ENCODE data around the gene PGRMC2. TPM values are rescaled to one million over a fixed set of nuclear protein-coding genes. Genes with fewer than 3 reads are reported as not detected.

PGRMC2 gene
- total and polyA plus RNA-seq, 4 donors, result 28.9 to 44.3 (median 32.1) TPM

GRCh38 chr4:128307123-128307571 lies 19.5 kb upstream of the PGRMC2 start:
- no peak for TF ChIP-seq FOXA1 (IDR thresholded peaks at IDR 0.05)
- no peak for TF ChIP-seq CTCF (IDR thresholded peaks at IDR 0.05; ENCODE audit: low read depth, low read length, missing input control)
- TF ChIP-seq HNF4G (IDR thresholded peaks at IDR 0.05), result no peak
- TF ChIP-seq YY1 (IDR thresholded peaks at IDR 0.05), result peak; percentile 33
- TF ChIP-seq REST (IDR thresholded peaks at IDR 0.05), result peak; percentile 16
- no peak for TF ChIP-seq ZBTB33 (IDR thresholded peaks at IDR 0.05)
- no peak for TF ChIP-seq RAD21 (IDR thresholded peaks at IDR 0.05)
- no peak for TF ChIP-seq FOXA2 (IDR thresholded peaks at IDR 0.05)
- TF ChIP-seq ATF3 (IDR thresholded peaks at IDR 0.05), result no peak
- no peak for TF ChIP-seq EGR1 (IDR thresholded peaks at IDR 0.05; ENCODE audit: low read depth in 2 of 2)
- peak; percentile 11 for TF ChIP-seq MAX (IDR thresholded peaks at IDR 0.05)
- TF ChIP-seq NR2F2 (IDR thresholded peaks at IDR 0.05), result no peak
- TF ChIP-seq TAF1 (conservative IDR thresholded peaks at IDR 0.05), result no peak
- no peak for TF ChIP-seq JUND (IDR thresholded peaks at IDR 0.05)
- TF ChIP-seq SP1 (IDR thresholded peaks at IDR 0.05), result peak; percentile 48
- peak; percentile 47 to 61 for TF ChIP-seq RXRA (IDR thresholded peaks at IDR 0.05)
- no peak for TF ChIP-seq GABPA (IDR thresholded peaks at IDR 0.05 in 1 of 2, conservative IDR thresholded peaks at IDR 0.05 in 1 of 2)
- peak; percentile 56 to 64 for TF ChIP-seq HNF4A (conservative IDR thresholded peaks at IDR 0.05)
- 67% methylated on average over 1 of the region's 1 CpG for WGBS
- Histone ChIP-seq H3K4me3 (ENCODE audit: low read depth in 1 of 3, low read length in 3 of 3) (no peak overlapping the region), H3K9me3 (ENCODE audit: control insufficient read depth in 4 of 4, low read length in 3 of 4) (no peaks in the 10 kb centered on the region), H3K4me1 (ENCODE audit: control insufficient read depth in 4 of 4, insufficient read depth in 4 of 4, low read length in 3 of 4) (peaks cover 6 to 38% (median 29%) of the 10 kb centered on the region in 4 donors), H3K27me3 (ENCODE audit: control insufficient read depth in 4 of 4, insufficient read depth in 4 of 4, low read length in 3 of 4) (no peaks in the 10 kb centered on the region), H3K9ac (ENCODE audit: low read depth in 1 of 2, low read length in 2 of 2) (no peak overlapping the region), H3K36me3 (ENCODE audit: control insufficient read depth in 4 of 4, insufficient read depth in 3 of 4, low read depth in 1 of 4, low read length in 3 of 4) (no peaks in the 10 kb centered on the region), H3K27ac (ENCODE audit: low read depth in 1 of 2, low read length in 2 of 2) (no peak overlapping the region)
- no peak for DNase-seq (ENCODE audit: low spot score)
